SU-DHL-6 (cell line): ENCODE measurements around the gene LSM2.

ENCODE experiments used
- CTCF ChIP-seq: fragments of 200-600 bp; sonication (generic); IDR thresholded peaks from one replicate; pipeline ENCODE4 v1.5.1; 2017; ENCODE audit warnings: antibody characterized with exemption, mild to moderate bottlenecking, low read length, moderate library complexity; ENCODE audit not compliant: insufficient read depth, poor library complexity, severe bottlenecking
- EZH2phosphoT487 ChIP-seq: fragments of 200-600 bp; sonication (generic), shearing (Covaris generic); conservative IDR thresholded peaks from 2 replicates; pipeline ENCODE4 v1.6.1; 2018; ENCODE audit warnings: mild to moderate bottlenecking, antibody characterized with exemption, low read length, moderate library complexity, mixed read lengths

GRCh38 chr6:31779908-31780307, 26.9 kb downstream of the LSM2 start:
- TF ChIP-seq CTCF (no peak), EZH2phosphoT487 (no peak)
